Endothelial cell of umbilical vein (primary cell): ENCODE results near the gene RPS14.

Experiments
- EZH2 ChIP-seq: IDR thresholded peaks from 2 replicates; pipeline ENCODE4 v1.6.1; 2012; ENCODE audit warnings: borderline replicate concordance, low read depth, mild to moderate bottlenecking, moderate library complexity, low read length, inconsistent platforms; ENCODE audit not compliant: severe bottlenecking
- FOS ChIP-seq: IDR thresholded peaks from 2 replicates; pipeline ENCODE4 v1.6.1; 2011; ENCODE audit warnings: mild to moderate bottlenecking, low read length, moderate library complexity, borderline replicate concordance; ENCODE audit not compliant: insufficient read depth
- JUN ChIP-seq: IDR thresholded peaks from 2 replicates; pipeline ENCODE4 v1.6.1; 2011; ENCODE audit warnings: borderline replicate concordance, low read depth; ENCODE audit not compliant: insufficient read length, insufficient read depth
- MYC ChIP-seq: IDR thresholded peaks from one replicate; pipeline ENCODE4 v1.6.1; 2011; ENCODE audit warnings: mild to moderate bottlenecking, low read depth, low read length
- POLR2A ChIP-seq: IDR thresholded peaks from 2 replicates; pipeline ENCODE4 v1.6.1; 2012; ENCODE audit warnings: low read depth, mild to moderate bottlenecking, control low read depth, low read length
- POLR2AphosphoS5 ChIP-seq: IDR thresholded peaks from 2 replicates; pipeline ENCODE4 v1.6.1; 2012; ENCODE audit warnings: low read depth, mild to moderate bottlenecking, control low read depth, low read length, moderate library complexity; ENCODE audit not compliant: insufficient read depth
- TF ChIP-seq, protein P1 (sequence below), 2 donors: IDR thresholded peaks; 1 replicate in 1 of 2; 2 replicates in 1 of 2; pipeline ENCODE4 v1.5.1; 2011; ENCODE audit warnings: low read length in 2 of 2, mild to moderate bottlenecking in 2 of 2, moderate library complexity in 2 of 2, control low read depth in 1 of 2, inconsistent platforms in 1 of 2, low read depth in 1 of 2; ENCODE audit not compliant: insufficient read depth in 1 of 2; ENCODE audit errors: extremely low read depth in 1 of 2
- TF ChIP-seq, protein P2 (sequence below): IDR thresholded peaks from 2 replicates; pipeline ENCODE4 v1.6.1; 2011; ENCODE audit not compliant: insufficient read depth, insufficient read length

DNA sequence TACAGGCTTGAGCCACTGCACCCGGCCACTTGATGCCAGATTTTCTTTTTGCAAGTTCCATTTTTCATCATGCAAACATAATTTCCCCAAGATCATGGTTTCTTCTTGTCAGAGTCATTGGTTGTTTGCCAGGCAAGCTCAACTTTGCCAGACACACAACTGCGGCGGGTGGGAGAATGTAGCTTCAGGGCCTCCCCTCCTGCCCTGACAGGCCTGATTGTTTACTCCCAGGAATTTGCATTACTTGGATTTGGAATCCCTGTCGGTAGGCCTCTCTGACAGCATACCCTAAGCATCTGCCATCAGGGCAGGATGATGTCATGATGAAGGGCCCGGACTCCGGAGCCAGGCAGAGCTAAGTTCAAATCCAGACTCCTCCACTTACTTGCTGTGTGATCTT is 15.1 kb downstream of the RPS14 start:
- TF ChIP-seq POLR2A, result no peak
- TF ChIP-seq, protein P1, sequence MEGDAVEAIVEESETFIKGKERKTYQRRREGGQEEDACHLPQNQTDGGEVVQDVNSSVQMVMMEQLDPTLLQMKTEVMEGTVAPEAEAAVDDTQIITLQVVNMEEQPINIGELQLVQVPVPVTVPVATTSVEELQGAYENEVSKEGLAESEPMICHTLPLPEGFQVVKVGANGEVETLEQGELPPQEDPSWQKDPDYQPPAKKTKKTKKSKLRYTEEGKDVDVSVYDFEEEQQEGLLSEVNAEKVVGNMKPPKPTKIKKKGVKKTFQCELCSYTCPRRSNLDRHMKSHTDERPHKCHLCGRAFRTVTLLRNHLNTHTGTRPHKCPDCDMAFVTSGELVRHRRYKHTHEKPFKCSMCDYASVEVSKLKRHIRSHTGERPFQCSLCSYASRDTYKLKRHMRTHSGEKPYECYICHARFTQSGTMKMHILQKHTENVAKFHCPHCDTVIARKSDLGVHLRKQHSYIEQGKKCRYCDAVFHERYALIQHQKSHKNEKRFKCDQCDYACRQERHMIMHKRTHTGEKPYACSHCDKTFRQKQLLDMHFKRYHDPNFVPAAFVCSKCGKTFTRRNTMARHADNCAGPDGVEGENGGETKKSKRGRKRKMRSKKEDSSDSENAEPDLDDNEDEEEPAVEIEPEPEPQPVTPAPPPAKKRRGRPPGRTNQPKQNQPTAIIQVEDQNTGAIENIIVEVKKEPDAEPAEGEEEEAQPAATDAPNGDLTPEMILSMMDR (IDR thresholded peaks at IDR 0.05; ENCODE audit: extremely low read depth in 1 of 2, insufficient read depth in 1 of 2, low read depth in 1 of 2, low read length in 2 of 2), result no peak
- TF ChIP-seq, protein P2, sequence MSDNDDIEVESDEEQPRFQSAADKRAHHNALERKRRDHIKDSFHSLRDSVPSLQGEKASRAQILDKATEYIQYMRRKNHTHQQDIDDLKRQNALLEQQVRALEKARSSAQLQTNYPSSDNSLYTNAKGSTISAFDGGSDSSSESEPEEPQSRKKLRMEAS, result no peak
- no peak for TF ChIP-seq POLR2AphosphoS5
- TF ChIP-seq EZH2, result no peak
- no peak for TF ChIP-seq FOS
- no peak for TF ChIP-seq MYC
- TF ChIP-seq JUN, result no peak
